Muscle of leg (tissue), 11 donors: Measurements from ENCODE around the gene PHIP. TPM values are rescaled to one million over a fixed set of nuclear protein-coding genes. Genes with fewer than 3 reads are reported as not detected.
"Not testable (repeated sequence)": the region's sequence is repeated elsewhere in the genome, so short reads cannot be mapped to it uniquely, and the experiment has no call there.

ENCODE experiments used
- DNase-seq: peaks from one replicate; pipeline ENCODE4 v3.0.0; 2013
- H3K27ac ChIP-seq: one replicate; pipeline ENCODE4 v1.5.1; 2013; ENCODE audit warnings: mild to moderate bottlenecking, low read length, control low read depth
- H3K27me3 ChIP-seq: one replicate; pipeline ENCODE4 v1.6.1; 2013; ENCODE audit warnings: low read length; ENCODE audit not compliant: control insufficient read depth, insufficient read depth
- H3K36me3 ChIP-seq: one replicate; pipeline ENCODE4 v1.6.1; 2013; ENCODE audit warnings: low read length; ENCODE audit not compliant: control insufficient read depth, insufficient read depth
- H3K4me1 ChIP-seq: one replicate; pipeline ENCODE4 v1.6.1; 2013; ENCODE audit warnings: low read length; ENCODE audit not compliant: control insufficient read depth, insufficient read depth
- H3K4me3 ChIP-seq: one replicate; pipeline ENCODE4 v1.5.1; 2013; ENCODE audit warnings: low read length, control low read depth
- H3K9me3 ChIP-seq: replicated peaks from 2 replicates; pipeline ENCODE4 v1.6.1; 2013; ENCODE audit warnings: low read depth, low read length; ENCODE audit not compliant: control insufficient read depth
- WGBS: methylation state at CpG from one replicate; pipeline ENCODE4 v1.1.5; 2013; ENCODE audit warnings: missing lambda C conversion rate; ENCODE audit not compliant: insufficient coverage; 5-methylcytosine and 5-hydroxymethylcytosine counted together
- polyA plus RNA-seq, 8 donors: library from polyadenylated mRNA; unstranded; fragments of 120-200 nt; gene quantifications; one replicate each; pipeline versions ENCODE4 v1.2.1 to v1.2.3, GENCODE V29; 2013; ENCODE audit warnings: inconsistent platforms in 1 of 8, low replicate concordance in 1 of 8; ENCODE audit not compliant: insufficient read length in 8 of 8, insufficient read depth in 1 of 8
- total RNA-seq: library from RNA; stranded (reverse); fragments of 120-200 nt; gene quantifications from one replicate; pipeline ENCODE4 v1.2.4, GENCODE V29; 2013

PHIP gene
- total and polyA plus RNA-seq, 9 donors, result 15.3 to 31.1 (median 24.9) TPM

GRCh38 chr6:78910591-78911171, 167.4 kb downstream of the PHIP start:
- Histone ChIP-seq H3K36me3 (no peaks in the 10 kb centered on the region), H3K27me3 (peaks cover 6% of the 10 kb centered on the region), H3K4me1 (peaks cover 5% of the 10 kb centered on the region), H3K4me3 (peak overlapping the region; percentile 55), H3K9me3 (no peaks in the 10 kb centered on the region), H3K27ac (no peak overlapping the region)
- 2% methylated on average over 49 of the region's 49 CpGs for WGBS
- DNase-seq, result peak; percentile 20

GRCh38 chr6:78910010-78910409, 168.0 kb downstream of the PHIP start:
- DNase-seq, result no peak
- Histone ChIP-seq H3K4me3 (no peak overlapping the region), H3K4me1 (peaks cover 5% of the 10 kb centered on the region), H3K27ac (no peak overlapping the region), H3K36me3 (no peaks in the 10 kb centered on the region), H3K9me3 (no peaks in the 10 kb centered on the region), H3K27me3 (peaks cover 6% of the 10 kb centered on the region)
- WGBS, result 78% methylated on average over 8 of the region's 10 CpGs

GRCh38 chr6:78909391-78909790, 168.7 kb downstream of the PHIP start:
- peak; percentile 56 for DNase-seq
- Histone ChIP-seq H3K9me3 (no peaks in the 10 kb centered on the region), H3K27me3 (peaks cover 6% of the 10 kb centered on the region), H3K4me3 (no peak overlapping the region), H3K27ac (no peak overlapping the region), H3K36me3 (no peaks in the 10 kb centered on the region), H3K4me1 (peaks cover 5% of the 10 kb centered on the region)
- no CpG with 5 or more reads among the region's 3 CpGs for WGBS

- Histone ChIP-seq H3K27me3 (peaks cover 6% of the 10 kb centered on the region), H3K9me3 (no peaks in the 10 kb centered on the region), H3K4me3 (no peak overlapping the region), H3K36me3 (no peaks in the 10 kb centered on the region), H3K4me1 (peaks cover 5% of the 10 kb centered on the region), H3K27ac (no peak overlapping the region)
- no peak for DNase-seq
- no CpG with 5 or more reads among the region's 2 CpGs for WGBS
Measured at GRCh38 chr6:78908621-78909020, 169.4 kb downstream of the PHIP start.

GRCh38 chr6:78896227-78896626, 181.8 kb downstream of the PHIP start:
- Histone ChIP-seq H3K4me3 (no peak overlapping the region), H3K36me3 (peaks cover 2% of the 10 kb centered on the region), H3K27me3 (no peaks in the 10 kb centered on the region), H3K9me3 (no peaks in the 10 kb centered on the region), H3K4me1 (no peaks in the 10 kb centered on the region), H3K27ac (no peak overlapping the region)
- WGBS, result no CpG with 5 or more reads among the region's 2 CpGs
- no peak for DNase-seq

GRCh38 chr6:78889901-78890300, 188.2 kb downstream of the PHIP start:
- H3K27me3 ChIP-seq, DNase-seq, H3K36me3 ChIP-seq, H3K9me3 ChIP-seq, H3K4me1 ChIP-seq, H3K27ac ChIP-seq, H3K4me3 ChIP-seq: not testable (repeated sequence)
- WGBS, result 80% methylated on average over 1 of the region's 5 CpGs

Other genes starting within 250 kb of the PHIP start
- 4.8 TPM for gene IRAK1BP1, start 210.7 kb downstream of the PHIP start, total RNA-seq
- gene IRAK1BP1, start 210.7 kb downstream of the PHIP start, polyA plus RNA-seq, result 1 to 10 TPM; 2.5 to 4.1 (median 3.8) TPM
- gene HMGN3, start 156.4 kb upstream of the PHIP start, total RNA-seq, result 114 TPM
- gene HMGN3, start 156.4 kb upstream of the PHIP start, polyA plus RNA-seq, result 100 to 1,000 TPM; 125 to 152 (median 136) TPM